ENCODE measurements around the gene AKAIN1. TPM values are rescaled to one million over a fixed set of nuclear protein-coding genes. Genes with fewer than 3 reads are reported as not detected.

AKAIN1 gene
- total RNA-seq, 4 donors from 2014 or later, result 0.95 TPM; not detected in 3

DNA sequence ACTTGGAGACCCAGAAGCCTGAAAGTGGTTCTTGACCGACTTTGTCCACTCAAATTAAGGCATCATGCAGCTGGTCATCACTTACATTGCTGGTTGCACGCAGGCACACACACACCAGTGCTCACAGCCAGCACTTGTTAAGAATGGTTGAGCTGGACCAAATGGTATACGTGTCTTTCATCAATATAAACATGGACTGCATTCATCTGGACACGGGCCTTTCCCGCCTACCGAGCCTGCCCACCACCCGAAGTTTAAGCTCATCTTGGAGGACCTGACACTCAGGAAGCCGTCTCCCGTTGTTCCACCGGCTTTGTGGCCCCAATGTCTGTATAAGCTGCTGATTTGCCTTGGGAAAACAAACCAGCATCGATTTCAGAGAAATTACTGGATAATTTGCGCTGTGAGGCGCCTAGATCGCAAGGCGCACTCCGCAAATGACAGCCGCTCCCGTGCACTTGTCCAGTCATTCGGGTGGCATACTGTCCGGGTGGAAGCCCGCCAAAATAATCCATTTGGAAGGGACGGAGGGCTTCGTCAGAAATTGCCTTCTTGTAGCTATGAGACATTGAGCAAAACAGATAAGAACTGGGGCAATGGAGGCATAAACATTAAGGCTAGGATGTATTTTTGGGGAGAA, 40.1 kb upstream of the AKAIN1 start:
- Histone ChIP-seq H3K9me3 (no peaks in the 10 kb centered on the region), H3K4me1 (peaks cover 0 to 40% (median 25%) of the 10 kb centered on the region in 3 donors), H3K27me3 (no peaks in the 10 kb centered on the region), H3K36me3 (peaks cover 0 to 21% (median 0%) of the 10 kb centered on the region in 3 donors), H3K27ac (peak overlapping the region; percentile 90 to 99 (median 96)), H3K4me3 (peak overlapping the region; percentile 74 to 95 (median 80))
- WGBS, 2 donors, result 3% methylated on average over 17 to 19 of the region's 23 CpGs
- intact Hi-C loops (cut with DNase I), result loop anchor here (5.0 kb wide), 1 partner anchor 60 kb away; the partner anchor contains the start of gene ZBTB14
- DNase-seq, result no peak
- TF ChIP-seq, protein P1, sequence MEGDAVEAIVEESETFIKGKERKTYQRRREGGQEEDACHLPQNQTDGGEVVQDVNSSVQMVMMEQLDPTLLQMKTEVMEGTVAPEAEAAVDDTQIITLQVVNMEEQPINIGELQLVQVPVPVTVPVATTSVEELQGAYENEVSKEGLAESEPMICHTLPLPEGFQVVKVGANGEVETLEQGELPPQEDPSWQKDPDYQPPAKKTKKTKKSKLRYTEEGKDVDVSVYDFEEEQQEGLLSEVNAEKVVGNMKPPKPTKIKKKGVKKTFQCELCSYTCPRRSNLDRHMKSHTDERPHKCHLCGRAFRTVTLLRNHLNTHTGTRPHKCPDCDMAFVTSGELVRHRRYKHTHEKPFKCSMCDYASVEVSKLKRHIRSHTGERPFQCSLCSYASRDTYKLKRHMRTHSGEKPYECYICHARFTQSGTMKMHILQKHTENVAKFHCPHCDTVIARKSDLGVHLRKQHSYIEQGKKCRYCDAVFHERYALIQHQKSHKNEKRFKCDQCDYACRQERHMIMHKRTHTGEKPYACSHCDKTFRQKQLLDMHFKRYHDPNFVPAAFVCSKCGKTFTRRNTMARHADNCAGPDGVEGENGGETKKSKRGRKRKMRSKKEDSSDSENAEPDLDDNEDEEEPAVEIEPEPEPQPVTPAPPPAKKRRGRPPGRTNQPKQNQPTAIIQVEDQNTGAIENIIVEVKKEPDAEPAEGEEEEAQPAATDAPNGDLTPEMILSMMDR (IDR thresholded peaks at IDR 0.05), result no peak
- no peak for TF ChIP-seq POLR2A (IDR thresholded peaks at IDR 0.05)

DNA sequence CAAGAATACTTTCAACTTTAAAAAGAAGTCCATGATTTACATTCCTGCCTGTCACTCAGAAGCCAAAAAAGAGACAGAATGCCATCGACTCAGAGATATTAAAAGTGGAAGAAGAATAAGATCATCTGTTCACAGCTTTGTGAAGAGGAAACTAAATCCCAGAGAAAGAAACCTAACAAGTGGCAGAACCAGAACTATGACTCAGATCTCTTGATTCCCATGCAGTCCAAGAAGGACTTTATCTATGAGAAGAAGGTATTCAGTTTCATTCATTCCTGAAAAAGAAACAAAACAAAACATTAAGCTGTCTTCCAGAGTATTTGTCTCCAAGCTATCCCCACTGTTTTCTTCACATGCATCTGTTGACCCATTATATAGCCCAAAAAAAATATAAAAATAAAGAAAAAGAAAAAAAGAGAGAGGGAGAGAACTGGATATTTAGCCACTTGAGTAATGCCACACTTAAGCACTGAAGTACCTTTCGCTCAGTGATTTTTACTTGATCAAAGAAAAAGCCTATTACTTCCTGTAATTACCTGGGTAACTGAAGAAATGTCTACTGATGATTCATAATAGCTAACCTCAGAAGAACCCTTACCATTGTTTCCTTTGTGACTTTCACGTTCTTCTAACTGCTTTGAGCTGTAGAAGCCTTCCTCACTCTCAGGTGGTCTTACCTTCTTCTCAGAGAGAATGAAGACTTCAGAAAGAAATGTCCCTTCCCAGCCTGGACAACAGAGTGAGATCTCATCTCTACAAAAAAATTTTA, 17.7 kb upstream of the AKAIN1 start:
- no peak for DNase-seq
- Histone ChIP-seq H3K27ac (no peak overlapping the region), H3K9me3 (no peaks in the 10 kb centered on the region), H3K36me3 (no peaks in the 10 kb centered on the region), H3K4me1 (no peaks in the 10 kb centered on the region), H3K27me3 (no peaks in the 10 kb centered on the region), H3K4me3 (no peak overlapping the region)
- 47 to 54% methylated on average over 3 of the region's 3 CpGs for WGBS, 2 donors
- intact Hi-C loops (cut with DNase I), result no loop called here
- TF ChIP-seq, protein P1 (IDR thresholded peaks at IDR 0.05), result no peak
- TF ChIP-seq POLR2A (IDR thresholded peaks at IDR 0.05), result no peak

DNA sequence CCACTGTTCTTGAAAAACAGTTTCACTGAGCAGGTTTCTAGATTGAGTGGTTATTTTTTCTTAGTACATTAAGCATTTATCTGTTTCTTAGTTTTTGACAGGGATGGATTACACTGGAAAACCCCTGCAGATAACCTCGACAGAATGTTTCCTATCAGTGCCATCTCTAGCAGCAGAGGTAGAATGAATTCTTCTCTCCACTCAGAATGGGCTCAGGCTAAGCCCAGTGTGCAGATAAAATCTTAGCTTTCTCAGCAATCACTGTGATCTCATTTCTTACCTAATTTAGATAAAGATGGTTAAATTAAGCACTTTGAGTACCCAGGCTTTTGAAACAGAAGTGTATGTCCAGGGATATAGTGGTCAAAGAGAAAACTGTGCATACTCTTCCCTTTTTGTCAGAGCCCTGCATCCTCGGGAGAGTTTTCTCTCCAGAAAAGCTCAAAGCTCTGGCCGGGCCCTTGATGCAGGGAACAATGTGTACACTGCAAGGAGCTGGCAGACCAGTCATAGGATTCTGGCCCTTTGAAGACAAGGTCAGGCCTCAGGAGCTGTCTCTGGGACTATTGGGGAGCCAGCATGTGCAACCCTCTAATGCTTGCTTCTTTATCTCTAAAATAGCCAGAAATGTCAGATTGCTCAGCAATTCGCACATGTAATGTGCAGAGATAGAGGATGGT, 10.6 kb upstream of the AKAIN1 start:
- Histone ChIP-seq H3K4me1 (no peaks in the 10 kb centered on the region), H3K27ac (no peak overlapping the region), H3K9me3 (no peaks in the 10 kb centered on the region), H3K27me3 (no peaks in the 10 kb centered on the region), H3K4me3 (no peak overlapping the region), H3K36me3 (no peaks in the 10 kb centered on the region)
- TF ChIP-seq POLR2A (IDR thresholded peaks at IDR 0.05), result no peak
- TF ChIP-seq, protein P1 (IDR thresholded peaks at IDR 0.05), result no peak
- intact Hi-C loops (cut with DNase I), result no loop called here
- 23 to 28% methylated on average over 4 of the region's 4 CpGs for WGBS, 2 donors
- no peak for DNase-seq

DNA sequence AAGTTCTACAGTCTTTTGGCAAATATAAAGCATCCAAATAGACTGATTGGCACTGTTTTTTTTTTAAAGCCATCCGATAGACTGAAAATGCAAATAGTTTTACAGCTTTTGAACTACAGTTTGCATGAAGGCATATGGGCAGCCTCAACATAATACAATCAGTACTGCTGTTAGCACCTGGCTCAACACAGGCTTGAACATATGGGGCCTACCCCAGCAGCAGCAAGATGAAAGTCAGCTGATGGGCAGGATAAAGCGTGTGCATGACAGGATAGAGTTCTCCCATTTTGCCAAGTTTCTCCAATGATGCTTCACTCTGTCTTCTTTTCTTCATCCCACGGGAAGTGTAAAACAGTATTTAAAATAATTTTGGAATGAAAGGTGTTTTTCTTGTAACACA, 1.3 kb upstream of the AKAIN1 start:
- Histone ChIP-seq H3K9me3 (no peaks in the 10 kb centered on the region), H3K27ac (no peak overlapping the region), H3K27me3 (peaks cover 0 to 65% (median 13%) of the 10 kb centered on the region in 4 donors), H3K4me1 (peaks cover 0 to 9% (median 0%) of the 10 kb centered on the region in 3 donors), H3K4me3 (no peak overlapping the region), H3K36me3 (no peaks in the 10 kb centered on the region)
- 70 to 78% methylated on average over 3 of the region's 3 CpGs for WGBS, 2 donors
- no peak for TF ChIP-seq POLR2A (IDR thresholded peaks at IDR 0.05)
- TF ChIP-seq, protein P1 (IDR thresholded peaks at IDR 0.05), result no peak
- intact Hi-C loops (cut with DNase I), result no loop called here
- no peak for DNase-seq

DNA sequence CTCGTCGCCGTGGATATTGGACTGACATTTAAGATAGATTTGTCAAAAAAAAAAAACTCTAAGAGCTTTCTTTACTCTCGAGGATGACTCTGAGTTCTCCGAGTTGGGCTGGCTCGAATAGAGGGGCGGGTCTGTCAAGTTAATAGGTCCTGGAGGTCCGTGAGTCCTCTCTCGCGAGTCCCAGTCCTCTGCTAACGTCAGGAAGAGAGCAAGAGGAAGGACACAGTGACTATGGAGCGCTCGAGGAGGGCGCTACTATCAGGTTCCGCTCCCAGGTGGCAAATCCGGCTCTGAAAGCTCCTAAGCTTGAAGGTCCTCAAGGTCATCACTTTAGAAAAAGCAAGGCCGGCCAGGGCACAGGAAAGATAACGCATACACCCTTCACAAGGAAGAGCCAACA, 404 bp upstream of the AKAIN1 start:
- H3K9me3 ChIP-seq, result no peaks in the 10 kb centered on the region
- H3K27me3 ChIP-seq, result peaks cover 0 to 65% (median 13%) of the 10 kb centered on the region in 4 donors
- no peak for DNase-seq
- H3K27ac ChIP-seq, result no peak overlapping the region
- WGBS, 2 donors, result 9 to 10% methylated on average over 17 to 18 of the region's 18 CpGs
- H3K4me1 ChIP-seq, result peaks cover 0 to 9% (median 0%) of the 10 kb centered on the region in 3 donors
- TF ChIP-seq, protein P1 (IDR thresholded peaks at IDR 0.05), result no peak
- no peak for TF ChIP-seq POLR2A (IDR thresholded peaks at IDR 0.05)
- no peak overlapping the region for H3K4me3 ChIP-seq
- H3K36me3 ChIP-seq, result no peaks in the 10 kb centered on the region
- intact Hi-C loops (cut with DNase I), result no loop called here
